NCI-H82 treated with DMSO at 0.1 percent for 48 hours (cell line): ENCODE measurements around the gene APBB3.
"Not testable (repeated sequence)": the region's sequence is repeated elsewhere in the genome, so short reads cannot be mapped to it uniquely, and the experiment has no call there.

Experiments used
- DNase-seq: peaks from one replicate; lab custom pipeline; 2025; ENCODE audit not compliant: unreplicated experiment; lab: John Stamatoyannopoulos, UW

Gene APBB3

DNA sequence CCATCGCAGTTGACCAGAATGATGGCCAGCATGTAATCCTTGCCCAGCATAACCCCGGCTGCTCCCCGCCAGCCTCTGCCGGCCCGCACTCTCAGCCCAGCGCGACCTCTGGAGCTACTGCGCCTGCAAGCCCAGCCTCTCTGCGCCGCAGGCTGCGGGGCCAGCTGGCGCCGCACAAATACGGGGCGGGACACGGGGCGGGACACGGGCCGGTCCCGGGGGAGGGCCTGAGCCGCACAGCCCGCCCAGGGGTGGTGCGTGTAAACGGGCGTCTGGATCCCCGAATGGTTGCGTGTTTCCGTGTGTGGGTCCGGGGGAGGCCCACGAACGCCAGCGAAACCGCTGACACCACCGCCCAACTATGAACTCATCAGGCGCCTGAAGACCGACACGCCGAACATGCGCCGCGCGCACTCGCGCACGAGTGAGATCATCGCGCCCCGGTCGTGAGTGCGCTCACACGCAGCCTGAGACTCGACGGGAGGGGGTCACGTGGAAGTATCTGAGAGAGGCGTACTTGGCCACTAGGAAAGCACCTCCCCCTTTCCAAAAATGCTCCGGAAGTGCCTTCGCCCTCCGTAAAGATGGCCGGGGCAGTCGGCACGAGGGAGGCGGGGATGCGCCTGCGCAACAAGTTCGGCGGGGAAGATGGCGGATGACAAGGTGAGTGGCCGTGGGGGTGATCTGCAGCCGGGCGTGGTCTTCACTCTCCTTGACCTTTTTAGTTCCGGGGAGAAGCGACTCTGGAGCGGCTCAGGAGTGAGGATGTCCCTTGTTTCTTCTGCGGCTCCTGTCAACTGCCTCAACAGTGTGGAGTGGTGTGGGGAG, at the start of gene APBB3, which contains the start of gene SLC35A4:
Gene APBB3 (minus strand): TSS at position 403 of the 828 bp plus-strand sequence. CDS start 353 bp downstream, at position 50.
Gene SLC35A4 (plus strand): TSS at position 633 of the 828 bp plus-strand sequence. CDS start 2,342 bp downstream, outside the sequence.
- peak; percentile 85 for DNase-seq

DNA sequence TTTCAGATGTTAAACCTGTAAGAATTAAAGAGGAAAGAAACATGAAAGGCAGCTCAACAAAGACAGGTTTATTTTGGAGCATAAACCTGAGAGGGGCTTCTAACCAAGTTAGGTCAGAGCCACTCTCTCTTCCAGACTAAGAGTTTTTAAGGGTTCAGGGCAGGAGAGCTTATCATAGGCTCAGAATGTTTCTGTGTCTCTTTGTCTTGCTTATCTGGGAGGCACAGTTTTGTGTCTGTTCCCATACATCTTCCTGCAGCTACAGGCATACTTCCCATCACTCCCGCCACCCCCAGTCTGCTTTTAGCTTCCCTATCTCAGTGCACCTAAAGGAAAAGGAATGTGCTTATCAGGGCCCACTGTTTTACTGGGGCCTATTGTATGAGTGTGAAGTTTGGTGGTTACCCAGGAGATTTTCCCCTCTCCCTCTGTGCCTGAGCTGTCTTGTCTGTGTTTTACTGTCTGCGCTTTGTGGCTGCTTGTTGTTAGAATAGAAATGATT, 46.7 kb upstream of the APBB3 start:
- DNase-seq = no peak

DNA sequence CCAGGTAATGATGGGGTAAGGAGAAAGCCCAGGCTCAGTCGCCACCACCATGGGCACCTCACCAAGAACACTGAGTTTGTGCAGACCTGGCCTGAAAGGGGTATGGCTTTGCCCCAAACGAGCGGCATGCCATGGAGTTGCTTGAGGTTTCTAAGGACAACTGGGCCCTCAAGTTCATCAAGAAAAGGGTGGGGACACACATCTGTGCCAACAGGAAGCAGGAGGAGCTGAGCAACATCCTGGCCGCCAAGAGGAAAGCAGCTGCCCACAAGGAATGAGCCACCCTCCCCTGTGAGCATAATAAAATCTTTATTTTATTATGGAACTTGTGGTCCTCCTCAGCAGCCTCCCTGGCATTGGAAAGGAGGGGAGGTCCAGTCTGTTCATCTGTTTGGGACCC, 44.7 kb upstream of the APBB3 start:
- no peak for DNase-seq

DNA sequence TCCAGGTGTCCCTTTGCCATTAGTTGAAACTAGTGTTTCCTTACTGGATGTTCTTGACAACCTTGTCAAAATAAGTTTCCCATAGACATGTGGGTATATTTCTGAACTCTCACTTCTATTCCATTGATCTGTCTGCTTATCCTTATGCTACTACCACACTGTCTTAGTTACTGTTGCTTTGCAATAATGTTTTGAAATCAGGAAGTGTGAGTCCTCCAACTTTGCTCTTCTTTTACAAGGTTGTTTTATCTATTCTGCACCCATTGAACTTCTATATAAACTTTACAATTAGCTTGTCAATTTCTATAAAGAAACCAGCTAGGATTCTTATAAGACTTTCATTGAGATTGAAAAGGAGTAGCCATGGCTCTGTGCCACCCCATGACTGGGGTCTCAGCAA, 44.3 kb upstream of the APBB3 start:
- DNase-seq = no peak

GRCh38 chr5:140607031-140607430, 42.6 kb upstream of the APBB3 start:
- DNase-seq = no peak

DNA sequence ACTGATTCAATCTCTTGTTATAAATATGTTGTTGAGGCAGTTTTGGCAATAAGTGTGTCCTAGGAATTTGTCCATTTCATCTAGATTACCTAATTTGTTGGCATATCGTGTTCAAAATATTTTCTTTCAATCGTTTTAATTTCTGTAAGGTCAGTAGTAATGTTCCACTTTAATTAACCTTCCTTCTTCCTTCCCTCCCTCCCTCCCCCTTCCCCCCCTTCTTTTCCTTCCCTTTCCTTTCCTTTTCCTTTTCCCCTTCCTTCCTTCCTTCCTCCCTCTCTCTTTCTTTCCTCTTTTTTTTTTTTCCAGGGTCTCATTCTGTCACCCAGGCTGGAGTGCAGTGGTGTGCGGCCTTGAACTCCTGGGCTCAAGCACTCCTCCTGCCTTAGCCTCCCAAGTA, 41.5 kb upstream of the APBB3 start:
- DNase-seq = no peak

DNA sequence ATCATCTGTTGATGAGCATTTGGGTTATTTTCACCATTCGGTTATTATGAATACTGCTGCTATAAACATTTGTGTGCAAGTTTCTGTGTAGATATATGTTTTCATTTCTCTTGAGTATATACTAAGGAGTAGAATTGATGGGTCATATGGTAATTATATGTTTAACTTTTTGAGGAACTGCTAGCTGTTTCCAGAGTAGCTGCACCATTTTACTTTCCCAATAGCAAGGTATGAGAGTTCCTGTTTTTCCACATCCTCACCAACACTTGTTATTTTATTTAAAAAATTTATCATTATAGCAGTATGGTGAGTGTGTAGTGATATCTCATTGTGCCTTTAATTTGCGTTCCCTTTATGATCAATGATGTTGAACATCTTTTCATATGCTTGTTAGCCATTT, 39.3 kb upstream of the APBB3 start:
- no peak for DNase-seq

DNA sequence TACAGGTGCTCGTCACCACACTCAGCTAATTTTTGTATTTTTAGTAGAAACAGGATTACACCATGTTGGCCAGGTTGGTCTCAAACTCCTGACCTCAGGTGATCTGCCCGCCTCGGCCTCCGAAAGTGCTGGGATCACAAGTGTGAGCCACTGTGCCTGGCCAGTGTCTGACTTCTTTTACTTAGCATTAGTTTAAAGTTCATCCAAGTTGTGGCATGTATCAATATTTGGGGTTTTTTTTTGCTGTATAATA, 39.0 kb upstream of the APBB3 start:
- DNase-seq = not testable (repeated sequence)

DNA sequence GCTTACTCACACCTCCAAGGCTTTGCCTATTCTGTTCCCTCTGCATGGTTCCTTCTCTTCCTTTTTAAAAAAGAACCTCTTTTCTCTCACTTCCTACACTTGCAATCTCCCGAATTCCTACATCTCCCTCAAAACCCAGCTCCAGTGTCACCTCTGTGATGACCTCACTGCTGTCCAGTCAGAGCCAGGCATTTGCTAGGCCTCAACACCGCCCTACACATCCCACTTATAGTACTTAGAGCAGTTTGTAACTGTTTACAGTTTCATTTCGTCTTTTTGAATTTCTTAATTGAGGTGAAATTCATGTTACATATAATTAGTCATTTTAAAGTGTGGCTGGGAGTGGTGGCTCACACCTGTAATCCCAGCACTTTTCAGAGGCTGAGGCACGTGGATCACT, 37.7 kb upstream of the APBB3 start:
- DNase-seq = no peak

- DNase-seq = no peak
These were observed 35.7 kb upstream of the APBB3 start for GRCh38 chr5:140600096-140600495.

DNA sequence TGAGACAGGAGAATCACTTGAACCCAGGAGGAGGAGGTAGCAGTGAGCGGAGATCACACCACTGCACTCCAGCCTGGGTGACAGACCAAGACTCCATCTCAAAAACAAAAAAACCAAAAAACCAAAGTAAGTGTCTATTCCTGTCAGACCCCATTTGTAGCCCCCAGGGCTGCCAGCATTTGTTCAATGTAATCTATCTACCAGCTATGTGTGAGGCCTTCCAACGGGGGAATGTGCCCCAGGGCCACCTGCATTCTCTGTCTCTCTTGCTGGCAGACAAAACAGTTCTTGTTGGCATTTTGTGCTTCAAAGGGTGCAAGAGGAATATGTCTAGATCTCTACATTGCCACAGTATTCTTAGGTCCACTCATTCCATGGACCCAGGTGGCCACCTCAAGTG, 34.4 kb upstream of the APBB3 start:
- DNase-seq = no peak

- DNase-seq = no peak
These were observed 31.9 kb upstream of the APBB3 start for GRCh38 chr5:140596321-140596741.

DNA sequence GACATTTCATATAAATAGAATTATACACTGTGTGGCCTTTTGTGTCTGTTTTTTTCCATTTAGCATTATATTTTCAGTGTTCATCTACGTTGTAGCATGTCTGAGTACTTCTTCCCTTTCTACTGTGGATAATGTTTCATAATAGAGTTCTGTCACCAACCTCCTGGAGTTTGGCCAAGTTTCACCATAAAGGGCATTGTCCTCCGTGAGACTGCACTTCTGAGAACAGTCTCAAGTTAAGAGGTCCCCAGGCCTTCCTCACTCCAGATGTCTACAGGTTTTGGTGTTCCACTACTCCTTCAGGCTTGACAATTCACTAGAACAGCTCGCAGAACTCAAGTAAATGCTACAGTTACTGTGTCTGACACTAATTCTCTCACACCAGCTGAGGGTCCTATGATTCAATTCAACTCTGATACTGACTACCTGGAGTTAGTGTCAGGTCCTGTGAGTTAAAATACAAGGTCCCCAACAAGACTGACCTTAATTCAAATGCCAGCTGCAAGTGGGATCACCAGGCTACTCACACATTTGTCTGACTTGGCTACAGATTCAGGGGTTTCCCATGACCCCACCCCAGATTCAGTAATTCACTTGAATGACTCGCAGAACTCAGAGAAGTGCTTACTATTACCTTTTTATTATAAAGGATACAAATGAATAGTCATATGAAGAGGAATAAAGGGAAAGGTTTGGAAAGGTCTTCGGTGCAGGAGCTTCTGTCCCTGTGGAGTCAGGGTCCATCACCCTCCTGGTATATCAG, 31.3 kb upstream of the APBB3 start:
- DNase-seq = no peak

- no peak for DNase-seq
These were observed 29.8 kb upstream of the APBB3 start for GRCh38 chr5:140594169-140594568.

DNA sequence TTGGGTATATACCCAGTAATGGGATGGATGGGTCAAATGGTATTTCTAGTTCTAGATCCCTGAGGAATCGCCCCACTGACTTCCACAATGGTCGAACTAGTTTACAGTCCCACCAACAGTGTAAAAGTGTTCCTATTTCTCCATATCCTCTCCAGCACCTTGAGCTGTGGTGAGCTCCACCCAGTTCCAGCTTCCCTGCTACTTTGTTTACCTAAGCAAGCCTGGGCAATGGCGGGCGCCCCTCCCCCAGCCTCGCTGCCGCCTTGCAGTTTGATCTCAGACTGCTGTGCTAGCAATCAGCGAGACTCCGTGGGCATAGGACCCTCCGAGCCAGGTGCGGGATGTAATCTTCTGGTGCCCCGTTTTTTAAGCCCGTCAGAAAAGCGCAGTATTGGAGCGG, 28.7 kb upstream of the APBB3 start:
- DNase-seq = not testable (repeated sequence)

DNA sequence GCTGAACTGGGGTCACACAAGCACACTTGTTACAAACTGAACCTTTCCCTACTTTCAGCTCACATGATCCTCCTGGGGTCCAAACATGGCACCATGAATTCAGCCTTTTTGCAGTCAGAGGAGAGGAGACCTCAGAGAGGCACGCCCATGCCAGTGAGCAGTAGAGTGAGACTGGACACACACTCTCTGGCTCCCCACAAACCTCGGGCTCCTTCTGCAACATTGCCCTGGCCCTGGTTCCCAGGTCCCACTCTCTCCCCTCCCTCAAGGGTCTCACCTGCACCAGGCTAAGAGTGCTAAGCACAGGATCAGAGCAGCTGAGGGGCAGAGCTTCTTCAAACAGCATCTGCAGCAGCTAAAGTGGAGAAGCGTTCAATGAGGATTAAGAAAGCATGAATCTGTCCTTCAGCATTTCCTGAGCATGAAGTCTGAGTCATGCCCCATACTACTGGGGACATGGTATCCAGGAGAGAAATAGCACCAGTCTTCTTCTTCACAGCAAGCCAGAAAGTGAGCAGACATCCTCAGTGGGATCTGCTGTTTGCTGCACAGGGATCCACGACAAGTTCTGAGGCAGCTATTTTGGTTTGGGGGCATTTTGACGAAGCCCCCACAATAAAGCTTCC, 27.5 kb upstream of the APBB3 start:
- no peak for DNase-seq

- no peak for DNase-seq
These were observed 26.5 kb upstream of the APBB3 start for GRCh38 chr5:140590861-140591260.

GRCh38 chr5:140588311-140589070, 24.1 kb upstream of the APBB3 start:
- DNase-seq = no peak

DNA sequence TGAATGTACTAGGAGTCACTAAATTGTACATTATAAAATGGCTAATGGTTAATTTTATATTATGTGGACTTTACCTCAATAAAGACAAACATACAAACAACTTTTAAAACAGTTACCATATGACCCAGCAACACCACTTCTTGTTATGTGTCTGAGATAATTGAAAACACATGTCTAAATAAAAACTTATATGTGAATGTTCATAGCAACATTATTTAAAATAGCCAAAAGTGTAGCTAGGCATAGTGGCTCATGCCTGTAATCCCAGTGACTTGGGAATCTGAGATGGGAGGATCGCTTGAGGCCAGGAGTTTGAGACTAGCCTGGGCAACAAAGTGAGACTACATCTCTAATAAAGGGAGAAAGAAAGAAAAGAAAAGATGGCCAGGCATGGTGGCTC, 23.1 kb upstream of the APBB3 start:
- no peak for DNase-seq

- not testable (repeated sequence) for DNase-seq
These were observed 14.9 kb upstream of the APBB3 start for GRCh38 chr5:140579188-140579747.

DNA sequence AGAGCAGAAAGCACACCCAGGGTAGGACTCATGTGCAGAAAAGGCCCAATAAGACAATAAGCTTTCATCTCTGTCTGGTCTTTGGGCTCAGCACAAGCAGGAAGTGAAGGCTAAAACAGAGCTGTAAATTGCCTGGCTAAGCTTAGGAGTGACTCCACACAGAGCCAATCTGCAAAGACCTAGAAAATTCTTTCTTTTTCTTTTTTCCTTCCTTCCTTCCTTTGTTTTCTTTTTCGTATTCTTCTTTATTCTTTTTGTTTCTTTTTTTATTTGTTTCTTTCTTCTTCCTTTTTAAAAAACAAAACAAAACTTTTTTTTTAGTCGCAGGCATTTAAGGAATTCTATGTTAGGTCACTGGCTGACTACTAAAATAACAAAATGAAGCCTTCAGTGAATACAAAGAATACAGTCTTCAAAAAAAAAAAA, 12.4 kb upstream of the APBB3 start:
- DNase-seq = no peak
